Loucy (cell line): Measurements from ENCODE around the gene NDUFC2.

Source experiments
- EZH2phosphoT487 ChIP-seq: fragments of 200-600 bp; IDR thresholded peaks from 2 replicates; pipeline ENCODE4 v1.6.1; 2018; ENCODE audit warnings: antibody characterized with exemption, mild to moderate bottlenecking, moderate library complexity, borderline replicate concordance
- TF ChIP-seq, protein P1 (sequence below): fragments of 200-600 bp; sonication (generic); conservative IDR thresholded peaks from 2 replicates; pipeline ENCODE4 v1.5.1; 2014; ENCODE audit warnings: mild to moderate bottlenecking, antibody characterized with exemption, low read length

DNA sequence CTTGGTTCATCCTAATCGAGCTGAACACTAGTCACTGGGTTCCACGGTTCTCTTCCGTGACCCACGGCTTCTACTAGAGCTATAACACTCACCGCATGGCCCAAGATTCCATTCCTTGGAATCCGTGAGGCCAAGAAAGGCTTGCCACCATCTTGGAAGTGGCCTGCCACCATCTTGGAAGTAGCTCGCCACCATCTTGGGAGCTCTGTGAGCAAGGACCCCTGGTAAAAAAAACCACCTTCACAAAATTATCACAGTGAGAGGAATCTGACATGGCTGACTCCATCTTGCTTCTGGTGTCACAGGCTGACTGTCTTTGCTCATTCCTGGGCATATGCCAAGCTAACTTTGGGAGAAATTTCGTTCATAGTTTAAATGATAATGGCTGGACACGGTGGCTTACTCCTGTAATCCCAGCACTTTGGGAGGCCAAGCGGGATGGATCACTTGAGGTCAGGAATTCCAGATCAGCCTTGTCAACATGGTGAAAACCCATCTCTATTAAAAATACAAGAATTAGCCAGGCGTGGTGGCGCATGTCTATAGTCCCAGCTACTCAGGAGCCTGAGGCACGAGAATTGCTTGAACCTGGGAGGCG is 37.7 kb downstream of the NDUFC2 start:
- TF ChIP-seq, protein P1, sequence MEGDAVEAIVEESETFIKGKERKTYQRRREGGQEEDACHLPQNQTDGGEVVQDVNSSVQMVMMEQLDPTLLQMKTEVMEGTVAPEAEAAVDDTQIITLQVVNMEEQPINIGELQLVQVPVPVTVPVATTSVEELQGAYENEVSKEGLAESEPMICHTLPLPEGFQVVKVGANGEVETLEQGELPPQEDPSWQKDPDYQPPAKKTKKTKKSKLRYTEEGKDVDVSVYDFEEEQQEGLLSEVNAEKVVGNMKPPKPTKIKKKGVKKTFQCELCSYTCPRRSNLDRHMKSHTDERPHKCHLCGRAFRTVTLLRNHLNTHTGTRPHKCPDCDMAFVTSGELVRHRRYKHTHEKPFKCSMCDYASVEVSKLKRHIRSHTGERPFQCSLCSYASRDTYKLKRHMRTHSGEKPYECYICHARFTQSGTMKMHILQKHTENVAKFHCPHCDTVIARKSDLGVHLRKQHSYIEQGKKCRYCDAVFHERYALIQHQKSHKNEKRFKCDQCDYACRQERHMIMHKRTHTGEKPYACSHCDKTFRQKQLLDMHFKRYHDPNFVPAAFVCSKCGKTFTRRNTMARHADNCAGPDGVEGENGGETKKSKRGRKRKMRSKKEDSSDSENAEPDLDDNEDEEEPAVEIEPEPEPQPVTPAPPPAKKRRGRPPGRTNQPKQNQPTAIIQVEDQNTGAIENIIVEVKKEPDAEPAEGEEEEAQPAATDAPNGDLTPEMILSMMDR, result no peak
- TF ChIP-seq EZH2phosphoT487, result no peak
